ENCODE measurements around the gene LGR5.
"Not testable (repeated sequence)": the region's sequence is repeated elsewhere in the genome, so short reads cannot be mapped to it uniquely, and the experiment has no call there.

LGR5 gene

GRCh38 chr12:71552728-71553501 lies 113.3 kb downstream of the LGR5 start:
- TF ChIP-seq ZFX (IDR thresholded peaks at IDR 0.05) = no peak
- no peak for TF ChIP-seq CTCF (conservative IDR thresholded peaks at IDR 0.05)
- no peak overlapping the region for H3K27ac ChIP-seq

DNA sequence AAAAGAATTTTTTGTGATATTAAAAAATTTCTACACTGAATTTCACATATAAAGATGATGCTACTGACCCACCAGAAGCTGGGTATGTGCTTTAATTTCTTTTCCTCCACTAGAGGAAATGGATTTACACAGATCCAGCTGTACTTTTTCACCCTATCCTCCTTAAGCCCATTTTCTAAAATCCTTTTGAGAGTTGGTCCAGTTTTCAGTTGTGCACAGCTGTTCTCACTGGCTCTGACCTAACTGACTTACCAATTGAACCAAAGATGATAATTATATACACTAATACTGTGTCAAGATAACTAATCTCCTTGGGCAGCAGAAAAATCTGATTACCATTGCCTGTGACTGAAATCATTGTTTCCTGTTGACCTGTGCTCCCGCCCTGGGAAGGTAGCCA lies 115.6 kb downstream of the LGR5 start:
- TF ChIP-seq ZFX (IDR thresholded peaks at IDR 0.05) (no peak), CTCF (conservative IDR thresholded peaks at IDR 0.05) (no peak)
- H3K27ac ChIP-seq = no peak overlapping the region

GRCh38 chr12:71555789-71556188 lies 116.2 kb downstream of the LGR5 start:
- H3K27ac ChIP-seq = not testable (repeated sequence)

GRCh38 chr12:71556448-71556847 lies 116.8 kb downstream of the LGR5 start:
- H3K27ac ChIP-seq = no peak overlapping the region
- TF ChIP-seq CTCF (conservative IDR thresholded peaks at IDR 0.05) = no peak
- no peak for TF ChIP-seq ZFX (IDR thresholded peaks at IDR 0.05)

DNA sequence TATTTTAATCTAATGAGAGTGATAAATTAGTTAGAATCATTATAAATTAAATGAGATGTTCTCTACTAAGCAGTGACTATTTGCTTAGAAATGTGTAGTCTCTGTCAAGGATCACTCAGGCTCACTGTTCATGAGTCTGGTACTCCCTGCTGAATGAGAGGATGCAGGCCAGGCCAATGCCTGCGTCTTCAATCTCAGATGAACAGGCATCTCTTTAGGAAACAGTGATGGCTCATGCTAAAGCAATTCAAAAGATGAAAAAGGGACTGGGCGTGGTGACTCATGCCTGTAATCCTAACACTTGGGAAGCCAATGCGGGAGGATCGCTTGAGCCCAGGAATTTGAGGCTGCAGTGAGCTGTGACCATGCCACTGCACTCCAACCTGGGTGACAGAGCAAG lies 117.3 kb downstream of the LGR5 start:
- H3K27ac ChIP-seq = no peak overlapping the region
- no peak for TF ChIP-seq ZFX (IDR thresholded peaks at IDR 0.05)
- TF ChIP-seq CTCF (conservative IDR thresholded peaks at IDR 0.05) = no peak

- TF ChIP-seq CTCF (conservative IDR thresholded peaks at IDR 0.05) (no peak), ZFX (IDR thresholded peaks at IDR 0.05) (no peak)
- no peak overlapping the region for H3K27ac ChIP-seq
Measured at GRCh38 chr12:71558445-71558844, 118.8 kb downstream of the LGR5 start.

GRCh38 chr12:71562676-71563595 lies 123.3 kb downstream of the LGR5 start:
- no peak overlapping the region for H3K27ac ChIP-seq
- no peak for TF ChIP-seq ZFX (IDR thresholded peaks at IDR 0.05)
- TF ChIP-seq CTCF (conservative IDR thresholded peaks at IDR 0.05) = no peak

All from C4-2B (cell line).